Measurements from ENCODE around the gene TMEM125. TPM values are rescaled to one million over a fixed set of nuclear protein-coding genes. Genes with fewer than 3 reads are reported as not detected.

The TMEM125 gene
- total RNA-seq, 1 experiment from 2014 or later: 24.4 TPM

DNA sequence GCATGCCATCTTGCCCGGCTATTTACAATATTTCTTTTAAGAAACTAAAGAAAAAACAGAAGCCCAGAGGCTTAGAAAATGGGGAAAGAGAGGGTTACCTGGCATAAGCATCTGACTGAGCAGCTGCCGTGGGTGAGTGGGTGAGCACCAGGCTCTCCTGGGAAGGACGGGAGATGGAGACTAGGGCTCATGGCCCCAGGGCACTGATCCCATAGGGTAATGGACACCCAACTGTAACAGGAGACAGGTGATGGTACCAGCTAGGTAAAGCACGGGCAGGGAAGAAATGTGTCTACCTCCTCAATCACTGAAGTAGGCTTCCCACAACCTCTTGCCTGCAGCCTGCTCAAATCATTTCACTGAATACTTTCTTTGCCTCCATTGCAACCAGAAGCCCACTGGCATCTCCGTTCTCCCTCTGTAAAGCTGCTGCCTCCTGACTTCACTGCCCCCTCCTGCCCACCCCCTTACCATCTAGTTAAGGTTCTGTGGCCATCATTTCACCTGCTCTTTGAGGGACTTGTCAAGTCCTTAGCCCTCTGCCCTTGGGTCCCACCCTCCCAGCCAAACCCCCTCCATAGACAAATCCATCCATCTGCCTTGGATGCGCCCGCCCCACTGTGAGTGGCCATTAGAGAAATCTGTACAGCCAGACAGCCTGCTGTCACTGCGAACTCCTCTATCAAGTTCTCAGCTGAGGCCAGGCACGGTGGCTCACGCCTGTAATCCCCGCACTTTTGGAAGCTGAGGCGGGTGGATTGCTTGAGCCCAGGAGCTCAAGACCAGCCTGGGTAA, 6.2 kb downstream of the TMEM125 start:
- H3K27me3 Mint-ChIP-seq (ENCODE audit: unreplicated experiment): no peaks in the 10 kb centered on the region

GRCh38 chr1:43276673-43277072, 6.9 kb downstream of the TMEM125 start:
- CTCF ChIA-PET: interaction anchor here (0.8 to 1.2 kb wide), 2 partner anchors 9 to 33 kb away, joined by 3 read pairs; partner anchors contain the start of gene C1orf210

More for the DNA sequence above, 6.2 kb downstream of the TMEM125 start:
- H3K9me3 Mint-ChIP-seq (ENCODE audit: low read depth, unreplicated experiment): no peaks in the 10 kb centered on the region
- intact Hi-C loops (cut with micrococcal nuclease; ENCODE audit: unreplicated experiment): no loop called here
- CTCF ChIA-PET: interaction anchor here (1.2 kb wide), 1 partner anchor 10 kb away, joined by 3 read pairs; the partner anchor contains the start of gene C1orf210
- H3K36me3 Mint-ChIP-seq (ENCODE audit: insufficient read depth, unreplicated experiment): peaks cover 24% of the 10 kb centered on the region
- peaks cover 10% of the 10 kb centered on the region for H3K4me1 Mint-ChIP-seq (ENCODE audit: low read depth, unreplicated experiment)
- no TSS peak for BruUV-seq (replicated peaks)
- TF ChIP-seq, protein P1, sequence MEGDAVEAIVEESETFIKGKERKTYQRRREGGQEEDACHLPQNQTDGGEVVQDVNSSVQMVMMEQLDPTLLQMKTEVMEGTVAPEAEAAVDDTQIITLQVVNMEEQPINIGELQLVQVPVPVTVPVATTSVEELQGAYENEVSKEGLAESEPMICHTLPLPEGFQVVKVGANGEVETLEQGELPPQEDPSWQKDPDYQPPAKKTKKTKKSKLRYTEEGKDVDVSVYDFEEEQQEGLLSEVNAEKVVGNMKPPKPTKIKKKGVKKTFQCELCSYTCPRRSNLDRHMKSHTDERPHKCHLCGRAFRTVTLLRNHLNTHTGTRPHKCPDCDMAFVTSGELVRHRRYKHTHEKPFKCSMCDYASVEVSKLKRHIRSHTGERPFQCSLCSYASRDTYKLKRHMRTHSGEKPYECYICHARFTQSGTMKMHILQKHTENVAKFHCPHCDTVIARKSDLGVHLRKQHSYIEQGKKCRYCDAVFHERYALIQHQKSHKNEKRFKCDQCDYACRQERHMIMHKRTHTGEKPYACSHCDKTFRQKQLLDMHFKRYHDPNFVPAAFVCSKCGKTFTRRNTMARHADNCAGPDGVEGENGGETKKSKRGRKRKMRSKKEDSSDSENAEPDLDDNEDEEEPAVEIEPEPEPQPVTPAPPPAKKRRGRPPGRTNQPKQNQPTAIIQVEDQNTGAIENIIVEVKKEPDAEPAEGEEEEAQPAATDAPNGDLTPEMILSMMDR (IDR thresholded peaks at IDR 0.05; ENCODE audit: unreplicated experiment): no peak
- H3K4me3 Mint-ChIP-seq (ENCODE audit: low read depth, unreplicated experiment): no peak overlapping the region
- no peak overlapping the region for H3K27ac Mint-ChIP-seq (ENCODE audit: unreplicated experiment)
- no peak for DNase-seq

DNA sequence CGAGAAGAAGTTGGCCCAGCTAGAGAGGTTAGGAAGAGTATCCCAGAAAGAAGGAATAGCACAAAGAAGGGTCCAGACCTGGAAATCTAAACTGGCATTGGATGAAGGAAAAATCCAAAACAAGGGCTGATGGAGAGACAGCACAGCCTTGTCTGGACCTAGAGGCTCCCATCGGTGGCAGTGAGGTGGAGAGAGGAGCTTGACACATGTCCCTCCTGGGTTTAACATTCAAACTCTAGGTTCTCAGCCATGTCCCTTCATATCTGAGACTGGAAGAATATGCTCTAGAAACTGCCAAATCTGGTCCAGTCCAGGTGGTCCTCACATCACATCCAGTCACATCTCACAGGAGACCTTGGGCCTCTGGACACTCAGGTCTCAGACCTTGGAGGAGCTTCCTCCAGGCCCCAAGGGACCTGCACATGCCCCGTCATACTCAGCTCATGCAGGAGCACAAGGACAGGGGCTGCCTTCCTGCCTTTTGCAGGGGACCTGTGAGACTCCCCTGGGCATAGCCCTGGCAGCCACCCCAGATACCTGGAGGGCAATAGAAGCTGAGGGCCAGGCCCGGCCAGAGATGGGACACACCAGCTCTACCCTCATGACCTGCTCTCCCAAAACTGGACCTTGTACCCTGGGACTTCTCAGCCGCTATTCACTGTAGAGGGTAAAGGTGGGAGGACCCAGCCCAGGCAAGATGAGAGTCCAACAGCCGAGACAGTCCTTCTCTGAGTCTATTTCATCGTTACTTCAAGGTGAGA, 7.5 kb downstream of the TMEM125 start:
- CTCF ChIA-PET: interaction anchor here (0.8 to 1.2 kb wide), 2 partner anchors 8 to 32 kb away, joined by 3 read pairs; partner anchors contain the start of gene C1orf210
- H3K27ac Mint-ChIP-seq (ENCODE audit: unreplicated experiment): no peak overlapping the region

More at GRCh38 chr1:43276673-43277072, 6.9 kb downstream of the TMEM125 start:
- Mint-ChIP-seq H3K4me1 (ENCODE audit: low read depth, unreplicated experiment) (peaks cover 3% of the 10 kb centered on the region), H3K27ac (ENCODE audit: unreplicated experiment) (no peak overlapping the region), H3K9me3 (ENCODE audit: low read depth, unreplicated experiment) (no peaks in the 10 kb centered on the region), H3K4me3 (ENCODE audit: low read depth, unreplicated experiment) (no peak overlapping the region), H3K27me3 (ENCODE audit: unreplicated experiment) (no peaks in the 10 kb centered on the region), H3K36me3 (ENCODE audit: insufficient read depth, unreplicated experiment) (peaks cover 27% of the 10 kb centered on the region)
- DNase-seq: no peak
- intact Hi-C loops (cut with micrococcal nuclease; ENCODE audit: unreplicated experiment): no loop called here
- BruUV-seq (replicated peaks): no TSS peak
- TF ChIP-seq, protein P1 (IDR thresholded peaks at IDR 0.05; ENCODE audit: unreplicated experiment): no peak

DNA sequence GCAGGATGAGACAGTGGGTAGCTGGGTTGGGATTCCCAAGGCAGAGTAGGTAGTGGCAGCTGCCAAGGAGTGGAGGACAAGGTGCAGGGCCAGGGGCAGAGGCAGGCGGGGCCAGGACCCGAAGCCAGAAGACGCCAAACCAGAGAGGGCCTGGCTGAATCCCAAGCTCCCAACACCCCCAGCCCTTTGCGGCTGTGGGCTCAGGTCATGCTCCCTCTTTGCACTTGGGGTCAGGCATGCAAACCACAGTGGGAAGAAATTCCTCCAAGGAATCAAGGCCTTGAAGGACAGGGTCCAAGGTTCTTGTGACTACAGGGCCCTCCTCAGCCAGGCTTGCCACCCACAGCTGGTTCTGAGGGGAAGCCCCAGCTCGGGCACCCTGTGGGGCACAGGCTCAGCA, 9.4 kb downstream of the TMEM125 start:
- Mint-ChIP-seq H3K36me3 (ENCODE audit: insufficient read depth, unreplicated experiment) (peaks cover 27% of the 10 kb centered on the region), H3K27ac (ENCODE audit: unreplicated experiment) (no peak overlapping the region), H3K4me3 (ENCODE audit: low read depth, unreplicated experiment) (no peak overlapping the region), H3K27me3 (ENCODE audit: unreplicated experiment) (no peaks in the 10 kb centered on the region), H3K9me3 (ENCODE audit: low read depth, unreplicated experiment) (no peaks in the 10 kb centered on the region), H3K4me1 (ENCODE audit: low read depth, unreplicated experiment) (peaks cover 5% of the 10 kb centered on the region)
- CTCF ChIA-PET: no interaction called here
- intact Hi-C loops (cut with micrococcal nuclease; ENCODE audit: unreplicated experiment): no loop called here
- TF ChIP-seq, protein P1 (IDR thresholded peaks at IDR 0.05; ENCODE audit: unreplicated experiment): no peak
- no peak for DNase-seq
- BruUV-seq (replicated peaks): no TSS peak

More for the DNA sequence above, 7.5 kb downstream of the TMEM125 start:
- no TSS peak for BruUV-seq (replicated peaks)
- Mint-ChIP-seq H3K36me3 (ENCODE audit: insufficient read depth, unreplicated experiment) (peaks cover 32% of the 10 kb centered on the region), H3K4me3 (ENCODE audit: low read depth, unreplicated experiment) (no peak overlapping the region), H3K9me3 (ENCODE audit: low read depth, unreplicated experiment) (no peaks in the 10 kb centered on the region), H3K4me1 (ENCODE audit: low read depth, unreplicated experiment) (no peaks in the 10 kb centered on the region), H3K27me3 (ENCODE audit: unreplicated experiment) (no peaks in the 10 kb centered on the region)
- TF ChIP-seq, protein P1 (IDR thresholded peaks at IDR 0.05; ENCODE audit: unreplicated experiment): no peak
- intact Hi-C loops (cut with micrococcal nuclease; ENCODE audit: unreplicated experiment): no loop called here
- no peak for DNase-seq

All from Calu3 (cell line).